GM21619 (cell line): ENCODE results near the gene BEX5.
"Not testable (repeated sequence)": the region's sequence is repeated elsewhere in the genome, so short reads cannot be mapped to it uniquely, and the experiment has no call there.

Source experiments
- ATAC-seq: cut with Tn5 transposase; IDR thresholded peaks from one replicate; pipeline ENCODE4 v1.9.1; 2021; ENCODE audit not compliant: unreplicated experiment

The BEX5 gene

DNA sequence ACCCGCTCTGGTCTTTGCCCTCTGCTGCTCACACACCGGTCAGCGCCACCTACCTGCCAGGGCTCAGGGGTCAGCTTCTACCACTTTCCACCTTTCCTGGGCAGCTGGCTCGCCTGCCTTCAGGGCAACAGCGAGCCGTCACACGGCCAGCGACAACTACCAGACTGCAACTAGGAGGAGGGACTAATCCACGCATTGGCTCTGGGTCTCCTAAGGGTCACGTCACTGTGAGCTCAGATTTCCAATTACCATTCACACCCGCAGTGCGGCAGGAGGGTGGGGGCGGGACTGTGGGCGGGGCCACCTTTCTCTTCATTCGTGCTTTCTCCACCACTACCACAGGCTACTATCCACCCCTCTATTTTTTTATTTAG is at the start of gene BEX5:
Gene BEX5, minus strand, starts transcription at position 172 of the 374 bp plus-strand sequence. CDS start 1,712 bp downstream, outside the sequence.
- ATAC-seq, result peak; percentile 94

DNA sequence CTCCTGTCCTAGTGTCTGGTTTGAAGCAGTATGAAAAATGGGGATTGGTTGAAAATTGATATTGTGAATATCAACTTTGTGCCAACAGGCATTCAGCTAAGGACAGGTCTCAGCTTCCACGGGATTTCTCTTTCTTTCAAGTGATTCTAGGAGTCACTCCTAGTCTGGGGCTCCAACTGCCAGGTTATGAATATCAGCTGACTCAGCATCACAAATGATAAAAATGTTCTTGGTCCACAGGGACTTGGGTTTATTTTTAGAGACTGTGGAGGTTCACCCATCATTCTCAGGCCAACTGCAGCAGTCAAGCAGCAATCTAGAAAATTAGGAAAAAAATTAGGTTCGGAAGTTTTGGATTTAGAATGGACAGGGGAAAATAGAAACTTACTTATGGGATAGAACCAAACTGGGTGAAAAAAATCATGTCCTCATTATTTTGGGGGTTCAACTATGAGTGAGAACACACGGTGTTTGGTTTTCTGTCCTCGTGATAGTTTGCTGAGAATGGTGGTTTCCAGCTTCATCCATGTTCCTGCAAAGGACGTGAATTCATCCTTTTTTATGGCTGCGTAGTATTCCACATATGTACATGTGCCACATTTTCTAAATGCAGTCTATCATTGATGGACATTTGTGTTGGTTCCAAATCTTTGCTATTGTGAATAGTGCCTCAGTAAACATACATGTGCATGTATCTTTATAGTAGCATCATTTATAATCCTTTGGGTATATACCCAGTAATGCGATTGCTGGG is 30.4 kb upstream of the BEX5 start:
- no peak for ATAC-seq

GRCh38 chrX:102154900-102155805 is 624 bp downstream of the BEX5 start:
- ATAC-seq, result peak; percentile 33

DNA sequence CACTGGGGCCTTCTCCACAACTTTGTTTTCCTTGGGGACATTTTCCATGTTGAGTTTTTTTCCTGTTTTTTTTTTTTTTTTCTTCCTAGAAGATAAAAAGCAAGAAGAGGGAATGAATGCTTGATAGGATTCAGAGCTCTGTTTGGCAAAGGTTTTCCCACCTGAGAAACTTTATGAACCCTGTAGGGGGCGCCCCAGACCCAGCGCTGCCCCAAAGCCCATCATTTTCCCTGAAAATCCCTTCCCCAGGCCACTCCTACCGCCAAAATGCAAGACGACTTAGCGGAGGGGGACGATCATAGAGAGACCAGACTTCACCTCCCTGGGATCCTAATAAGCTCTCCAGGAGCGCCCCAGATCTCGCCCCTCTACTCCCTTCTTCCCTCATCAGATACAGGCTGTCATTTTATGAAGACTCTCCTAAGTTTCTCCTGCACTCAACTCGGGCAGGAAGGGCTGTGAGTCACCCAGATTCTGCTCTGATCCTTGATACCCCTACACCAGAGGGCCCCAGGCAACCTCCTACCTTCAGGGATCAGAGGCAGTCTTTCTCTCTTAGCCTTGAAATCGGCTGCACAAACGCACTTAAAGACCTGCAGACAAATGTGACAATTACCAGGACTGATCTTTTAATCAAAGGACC is 1.4 kb downstream of the BEX5 start:
- ATAC-seq, result no peak

DNA sequence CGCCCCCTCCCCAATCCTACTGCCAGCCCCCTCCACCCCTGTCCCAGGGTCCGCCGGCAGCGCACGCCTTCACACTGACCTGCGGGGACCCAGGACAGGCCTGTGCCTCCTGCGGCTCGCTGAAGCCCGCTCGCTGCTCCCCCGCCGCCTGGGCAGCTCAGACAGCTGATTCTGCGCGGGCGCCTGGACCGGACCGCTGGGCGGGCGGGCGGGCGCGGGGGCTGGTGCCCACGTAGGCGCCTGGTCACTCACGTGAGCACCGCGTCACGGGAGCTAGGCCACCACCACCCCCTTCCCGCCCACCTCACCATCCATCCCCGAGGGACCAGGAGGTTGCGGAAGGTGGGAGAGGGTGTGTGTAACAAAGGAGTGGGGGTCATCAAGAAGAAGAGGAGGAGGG is 13.5 kb downstream of the BEX5 start, which contains the start of gene TCEAL6:
Gene TCEAL6, minus strand, starts transcription at position 208 of the 400 bp plus-strand sequence.
- not testable (repeated sequence) for ATAC-seq

DNA sequence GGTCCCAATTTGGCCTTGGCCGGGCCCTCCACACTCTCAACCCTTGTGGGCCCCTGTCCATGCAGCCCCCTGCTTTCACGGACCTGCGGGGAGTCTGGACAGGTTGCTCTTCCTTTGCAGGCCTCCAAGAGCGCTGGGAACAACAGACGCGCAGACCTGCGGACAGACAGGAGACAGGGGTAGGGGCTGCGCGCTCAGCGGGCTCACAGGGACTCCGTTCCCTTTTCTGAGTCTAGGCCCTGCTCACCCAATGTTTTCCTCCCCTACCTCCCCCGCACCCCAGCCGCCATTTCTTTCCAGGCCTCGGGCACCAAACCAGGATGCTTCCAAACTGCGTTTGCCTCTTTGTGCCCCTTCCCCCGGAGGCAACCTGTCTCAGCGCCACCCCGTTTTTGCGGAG is 14.1 kb downstream of the BEX5 start:
- not testable (repeated sequence) for ATAC-seq

DNA sequence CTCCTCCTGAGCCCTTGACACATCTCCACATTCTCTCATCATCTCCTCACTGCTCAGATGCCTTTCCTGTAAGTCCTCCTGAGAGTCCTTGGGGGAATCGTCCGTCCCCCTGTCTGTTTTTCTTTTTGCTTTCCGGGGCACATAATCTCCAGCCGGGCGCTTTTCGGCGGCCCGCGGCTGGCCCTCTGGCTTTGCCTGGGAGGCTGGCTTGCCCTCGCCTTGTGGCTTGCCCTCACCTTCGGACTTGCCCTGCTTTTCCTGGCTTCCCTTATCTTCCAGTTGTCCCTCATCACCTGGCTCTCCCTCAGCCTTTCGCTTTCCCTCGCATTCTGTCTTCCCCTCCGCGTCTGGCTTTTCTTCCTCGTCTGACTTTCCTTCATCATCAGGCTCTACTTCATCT is 14.9 kb downstream of the BEX5 start:
- ATAC-seq, result not testable (repeated sequence)

GRCh38 chrX:102138064-102138463 is 17.7 kb downstream of the BEX5 start:
- no peak for ATAC-seq

- no peak for ATAC-seq
These were observed 26.3 kb downstream of the BEX5 start for GRCh38 chrX:102129473-102129872.

GRCh38 chrX:102126863-102127262 is 28.9 kb downstream of the BEX5 start:
- no peak for ATAC-seq

GRCh38 chrX:102126080-102126818 is 29.5 kb downstream of the BEX5 start:
- ATAC-seq, result not testable (repeated sequence)

- ATAC-seq, result not testable (repeated sequence)
These were observed 30.3 kb downstream of the BEX5 start, which contains the start of gene TCEAL2 for GRCh38 chrX:102125436-102125835. Gene TCEAL2, plus strand, starts transcription at chrX:102125679. Its CDS starts 1,152 bp downstream, at chrX:102126831.

GRCh38 chrX:102125014-102125413 is 30.8 kb downstream of the BEX5 start:
- not testable (repeated sequence) for ATAC-seq

- no peak for ATAC-seq
These were observed 40.0 kb downstream of the BEX5 start for GRCh38 chrX:102115748-102116147.

- no peak for ATAC-seq
These were observed 42.4 kb downstream of the BEX5 start for GRCh38 chrX:102113367-102113766.
